SK-N-SH treated with all-trans-retinoic acid at 6 μM for 48 hours (cell line): Measurements from ENCODE around the gene CPSF3.

Experiments used
- TCF4 ChIP-seq: fragments of 250-450 bp; sonication (Bioruptor Pico); IDR thresholded peaks from 2 replicates; pipeline ENCODE4 v1.8.0; 2021; ENCODE audit warnings: mild to moderate bottlenecking, moderate library complexity, borderline replicate concordance
- ZNF565 ChIP-seq: fragments of 450-650 bp; formaldehyde crosslinking; conservative IDR thresholded peaks from 2 replicates; pipeline ENCODE4 v1.5.0; 2020; ENCODE audit warnings: low read depth, mild to moderate bottlenecking, moderate library complexity
- TF ChIP-seq, protein P1 (sequence below): fragments of 250-450 bp; sonication (Bioruptor Pico); IDR thresholded peaks from 2 replicates; pipeline ENCODE4 v1.5.0; 2020; ENCODE audit warnings: mild to moderate bottlenecking, moderate library complexity

DNA sequence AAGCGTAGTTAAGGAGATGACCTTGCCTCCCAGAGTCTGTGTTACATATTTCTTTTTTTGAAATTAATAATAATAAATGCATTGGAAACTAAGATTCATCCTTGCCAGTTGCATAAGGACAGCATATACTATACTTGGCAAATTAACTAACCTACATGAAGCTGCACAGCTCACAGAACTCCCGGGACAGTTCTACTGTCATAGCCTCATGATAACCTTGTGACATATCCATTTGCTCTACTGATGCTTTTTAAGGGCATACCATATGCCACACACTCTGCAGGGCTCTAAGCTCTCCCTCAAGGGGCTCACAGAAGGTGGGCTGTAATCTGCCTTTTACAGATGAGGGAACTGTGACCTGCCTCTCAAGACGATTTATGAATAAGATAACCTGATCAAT, 3.9 kb upstream of the CPSF3 start:
- TF ChIP-seq ZNF565 (CRISPR knock-in tag) (no peak), TCF4 (CRISPR knock-in tag) (no peak)
- TF ChIP-seq, protein P1, sequence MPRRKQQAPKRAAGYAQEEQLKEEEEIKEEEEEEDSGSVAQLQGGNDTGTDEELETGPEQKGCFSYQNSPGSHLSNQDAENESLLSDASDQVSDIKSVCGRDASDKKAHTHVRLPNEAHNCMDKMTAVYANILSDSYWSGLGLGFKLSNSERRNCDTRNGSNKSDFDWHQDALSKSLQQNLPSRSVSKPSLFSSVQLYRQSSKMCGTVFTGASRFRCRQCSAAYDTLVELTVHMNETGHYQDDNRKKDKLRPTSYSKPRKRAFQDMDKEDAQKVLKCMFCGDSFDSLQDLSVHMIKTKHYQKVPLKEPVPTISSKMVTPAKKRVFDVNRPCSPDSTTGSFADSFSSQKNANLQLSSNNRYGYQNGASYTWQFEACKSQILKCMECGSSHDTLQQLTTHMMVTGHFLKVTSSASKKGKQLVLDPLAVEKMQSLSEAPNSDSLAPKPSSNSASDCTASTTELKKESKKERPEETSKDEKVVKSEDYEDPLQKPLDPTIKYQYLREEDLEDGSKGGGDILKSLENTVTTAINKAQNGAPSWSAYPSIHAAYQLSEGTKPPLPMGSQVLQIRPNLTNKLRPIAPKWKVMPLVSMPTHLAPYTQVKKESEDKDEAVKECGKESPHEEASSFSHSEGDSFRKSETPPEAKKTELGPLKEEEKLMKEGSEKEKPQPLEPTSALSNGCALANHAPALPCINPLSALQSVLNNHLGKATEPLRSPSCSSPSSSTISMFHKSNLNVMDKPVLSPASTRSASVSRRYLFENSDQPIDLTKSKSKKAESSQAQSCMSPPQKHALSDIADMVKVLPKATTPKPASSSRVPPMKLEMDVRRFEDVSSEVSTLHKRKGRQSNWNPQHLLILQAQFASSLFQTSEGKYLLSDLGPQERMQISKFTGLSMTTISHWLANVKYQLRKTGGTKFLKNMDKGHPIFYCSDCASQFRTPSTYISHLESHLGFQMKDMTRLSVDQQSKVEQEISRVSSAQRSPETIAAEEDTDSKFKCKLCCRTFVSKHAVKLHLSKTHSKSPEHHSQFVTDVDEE, result no peak
